ENCODE data around the gene ZNF215.
"Not testable (repeated sequence)": the region's sequence is repeated elsewhere in the genome, so short reads cannot be mapped to it uniquely, and the experiment has no call there.

The ZNF215 gene

DNA sequence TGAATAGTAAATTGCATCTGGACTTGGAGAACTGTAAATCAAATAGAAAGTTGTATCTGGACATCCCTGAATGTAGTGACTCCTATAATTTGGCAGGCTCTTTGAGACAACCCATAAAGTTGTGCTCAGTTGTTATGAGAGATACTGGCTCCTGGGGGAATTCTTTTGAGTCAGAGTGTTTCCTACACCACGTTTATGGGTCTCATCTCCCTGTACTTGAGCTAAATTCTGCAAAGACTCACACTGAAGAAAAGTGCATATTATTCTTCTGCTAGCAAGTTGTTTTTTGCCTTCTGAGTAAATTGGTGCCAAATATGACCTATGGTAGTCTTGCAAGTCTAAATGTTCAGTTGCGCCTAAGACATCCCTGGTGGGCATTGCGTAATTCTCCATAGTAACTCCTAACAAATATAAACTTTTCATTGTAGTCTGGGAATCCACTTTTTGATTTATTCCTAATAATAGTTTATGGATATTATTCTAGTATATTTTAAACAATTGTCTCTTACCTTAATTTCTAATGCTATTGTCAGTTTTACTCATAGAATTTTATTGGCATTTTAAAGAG, 5.0 kb downstream of the ZNF215 start:
- in situ Hi-C loops (cut with HindIII; ENCODE audit: low sequenced_read_pairs) = no loop called here
- no peak overlapping the region for H3K4me3 ChIP-seq (ENCODE audit: low read depth, low read length)
- TF ChIP-seq, protein P1, sequence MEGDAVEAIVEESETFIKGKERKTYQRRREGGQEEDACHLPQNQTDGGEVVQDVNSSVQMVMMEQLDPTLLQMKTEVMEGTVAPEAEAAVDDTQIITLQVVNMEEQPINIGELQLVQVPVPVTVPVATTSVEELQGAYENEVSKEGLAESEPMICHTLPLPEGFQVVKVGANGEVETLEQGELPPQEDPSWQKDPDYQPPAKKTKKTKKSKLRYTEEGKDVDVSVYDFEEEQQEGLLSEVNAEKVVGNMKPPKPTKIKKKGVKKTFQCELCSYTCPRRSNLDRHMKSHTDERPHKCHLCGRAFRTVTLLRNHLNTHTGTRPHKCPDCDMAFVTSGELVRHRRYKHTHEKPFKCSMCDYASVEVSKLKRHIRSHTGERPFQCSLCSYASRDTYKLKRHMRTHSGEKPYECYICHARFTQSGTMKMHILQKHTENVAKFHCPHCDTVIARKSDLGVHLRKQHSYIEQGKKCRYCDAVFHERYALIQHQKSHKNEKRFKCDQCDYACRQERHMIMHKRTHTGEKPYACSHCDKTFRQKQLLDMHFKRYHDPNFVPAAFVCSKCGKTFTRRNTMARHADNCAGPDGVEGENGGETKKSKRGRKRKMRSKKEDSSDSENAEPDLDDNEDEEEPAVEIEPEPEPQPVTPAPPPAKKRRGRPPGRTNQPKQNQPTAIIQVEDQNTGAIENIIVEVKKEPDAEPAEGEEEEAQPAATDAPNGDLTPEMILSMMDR (IDR thresholded peaks at IDR 0.05; ENCODE audit: low read depth, low read length) = no peak
- DNase-seq (ENCODE audit: low read depth, low spot score) = no peak

DNA sequence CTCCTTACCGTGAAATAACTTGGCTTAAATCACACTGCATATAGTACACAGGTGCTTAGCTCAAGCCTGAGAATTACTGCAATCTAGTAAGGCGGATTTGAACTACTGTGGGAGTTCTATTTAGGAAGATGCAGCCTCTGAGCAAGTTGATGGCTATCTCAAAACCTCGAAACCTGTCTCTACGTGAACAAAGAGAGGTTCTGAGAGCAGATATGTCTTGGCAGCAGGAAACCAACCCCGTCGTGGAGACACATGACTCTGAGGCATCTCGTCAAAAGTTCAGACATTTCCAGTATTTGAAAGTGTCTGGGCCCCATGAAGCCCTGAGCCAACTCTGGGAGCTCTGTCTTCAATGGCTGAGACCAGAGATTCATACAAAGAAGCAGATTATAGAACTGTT, 5.9 kb downstream of the ZNF215 start:
- TF ChIP-seq, protein P1 (IDR thresholded peaks at IDR 0.05; ENCODE audit: low read depth, low read length) = no peak
- DNase-seq (ENCODE audit: low read depth, low spot score) = no peak
- in situ Hi-C loops (cut with HindIII; ENCODE audit: low sequenced_read_pairs) = no loop called here
- no peak overlapping the region for H3K4me3 ChIP-seq (ENCODE audit: low read depth, low read length)

DNA sequence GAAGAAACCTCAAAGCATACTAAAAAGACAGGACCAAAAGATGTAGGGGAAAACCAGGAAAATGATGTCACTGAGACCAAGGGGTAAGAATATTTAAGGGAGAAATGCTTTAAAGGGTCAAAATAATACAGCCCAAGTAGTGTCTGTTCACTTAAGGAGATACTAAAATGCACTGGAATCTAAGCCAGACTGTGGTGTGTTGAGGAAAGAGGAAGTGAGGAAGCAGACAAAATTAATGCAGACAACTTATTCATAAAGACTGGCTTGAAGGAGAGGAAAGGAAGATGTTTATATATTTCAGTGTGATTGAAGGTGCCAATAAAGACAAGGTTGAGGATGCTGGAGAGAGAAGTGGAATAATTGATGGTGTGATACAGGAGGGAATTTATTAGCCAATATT, 15.7 kb downstream of the ZNF215 start:
- TF ChIP-seq, protein P1 (IDR thresholded peaks at IDR 0.05; ENCODE audit: low read depth, low read length) = no peak
- no peak for DNase-seq (ENCODE audit: low read depth, low spot score)
- in situ Hi-C loops (cut with HindIII; ENCODE audit: low sequenced_read_pairs) = no loop called here
- H3K4me3 ChIP-seq (ENCODE audit: low read depth, low read length) = no peak overlapping the region

DNA sequence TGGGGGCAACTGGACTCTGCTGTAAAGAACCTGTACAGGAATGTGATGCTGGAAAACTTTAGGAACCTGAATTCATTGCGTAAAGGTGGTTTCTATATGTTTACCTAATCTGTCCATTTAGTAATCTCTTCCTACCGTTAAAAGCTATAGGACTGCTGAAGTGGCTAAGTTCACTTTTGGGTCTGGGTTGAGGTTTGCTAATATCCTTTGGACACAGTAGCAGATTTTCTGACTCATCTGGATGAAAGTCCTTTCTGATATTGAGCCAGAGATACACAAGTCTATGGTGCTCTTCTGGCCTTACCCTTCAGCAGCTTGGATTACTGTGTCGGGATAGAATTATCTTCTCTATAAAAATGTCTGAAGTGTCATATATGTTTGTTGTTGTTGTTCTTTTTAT, 16.9 kb downstream of the ZNF215 start:
- in situ Hi-C loops (cut with HindIII; ENCODE audit: low sequenced_read_pairs) = no loop called here
- TF ChIP-seq, protein P1 (IDR thresholded peaks at IDR 0.05; ENCODE audit: low read depth, low read length) = no peak
- H3K4me3 ChIP-seq (ENCODE audit: low read depth, low read length) = no peak overlapping the region
- DNase-seq (ENCODE audit: low read depth, low spot score) = peak; percentile 43

DNA sequence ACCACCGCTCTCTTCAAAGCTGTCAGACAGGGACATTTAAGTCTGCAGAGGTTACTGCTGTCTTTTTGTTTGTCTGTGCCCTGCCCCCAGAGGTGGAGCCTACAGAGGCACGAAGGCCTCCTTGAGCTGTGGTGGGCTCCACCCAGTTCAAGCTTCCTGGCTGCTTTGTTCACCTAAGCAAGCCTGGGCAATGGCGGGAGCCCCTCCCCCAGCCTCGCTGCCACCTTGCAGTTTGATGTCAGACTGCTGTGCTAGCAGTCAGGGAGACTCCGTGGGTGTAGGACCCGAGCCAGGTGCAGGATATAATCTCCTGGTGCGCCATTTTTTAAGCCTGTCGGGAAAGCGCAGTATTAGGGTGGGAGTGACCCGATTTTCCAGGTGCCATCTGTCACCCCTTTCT, 28.0 kb downstream of the ZNF215 start:
- DNase-seq (ENCODE audit: low read depth, low spot score); in situ Hi-C loops (cut with HindIII; ENCODE audit: low sequenced_read_pairs); H3K4me3 ChIP-seq (ENCODE audit: low read depth, low read length): not testable (repeated sequence)

DNA sequence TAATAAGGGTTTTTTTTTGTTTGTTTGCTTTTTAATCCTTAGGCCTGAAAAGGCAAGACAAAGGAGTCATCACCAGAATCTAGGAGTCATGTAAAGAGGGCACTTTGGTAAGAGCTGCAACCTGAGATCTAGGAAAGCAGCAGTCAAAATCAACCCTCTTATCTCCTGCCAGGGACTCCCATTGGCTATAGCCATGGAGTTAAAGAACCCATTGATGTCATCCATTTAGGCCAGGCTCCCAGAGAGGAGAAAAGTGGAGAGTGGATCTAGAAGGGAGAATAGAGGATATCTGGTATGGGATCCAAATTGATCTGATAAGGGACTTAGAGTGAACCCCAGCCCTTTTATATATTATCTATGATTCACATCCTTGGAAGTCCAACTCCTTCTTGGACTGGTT, 35.9 kb downstream of the ZNF215 start:
- TF ChIP-seq, protein P1 (IDR thresholded peaks at IDR 0.05; ENCODE audit: low read depth, low read length) = no peak
- no peak overlapping the region for H3K4me3 ChIP-seq (ENCODE audit: low read depth, low read length)
- DNase-seq (ENCODE audit: low read depth, low spot score) = no peak
- in situ Hi-C loops (cut with HindIII; ENCODE audit: low sequenced_read_pairs) = no loop called here

DNA sequence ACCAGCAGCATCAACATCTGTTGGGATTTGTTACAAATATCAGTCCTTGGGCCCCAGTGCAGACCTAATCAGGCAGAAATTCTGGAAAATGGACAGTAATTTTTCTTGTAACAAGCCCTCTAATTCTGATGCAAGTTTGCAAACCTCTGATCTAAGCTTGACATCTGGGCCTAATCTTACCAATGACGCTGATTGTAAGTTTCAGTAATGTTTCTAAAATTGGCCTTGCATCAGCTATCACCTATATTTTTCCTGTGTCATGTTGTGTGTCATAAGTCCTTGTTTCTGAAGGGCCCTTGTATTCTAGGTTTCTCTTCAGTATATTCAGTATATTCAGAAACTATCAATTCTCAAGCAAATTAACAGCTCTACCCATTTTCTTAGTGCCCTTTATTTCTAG, 36.4 kb downstream of the ZNF215 start:
- no peak for DNase-seq (ENCODE audit: low read depth, low spot score)
- in situ Hi-C loops (cut with HindIII; ENCODE audit: low sequenced_read_pairs) = no loop called here
- H3K4me3 ChIP-seq (ENCODE audit: low read depth, low read length) = no peak overlapping the region
- TF ChIP-seq, protein P1 (IDR thresholded peaks at IDR 0.05; ENCODE audit: low read depth, low read length) = no peak

Data from astrocyte of the spinal cord (primary cell).